ENCODE results near the gene RASGEF1C. TPM values are rescaled to one million over a fixed set of nuclear protein-coding genes. Genes with fewer than 3 reads are reported as not detected.

The RASGEF1C gene
- polyA plus RNA-seq, 3 donors = not detected

DNA sequence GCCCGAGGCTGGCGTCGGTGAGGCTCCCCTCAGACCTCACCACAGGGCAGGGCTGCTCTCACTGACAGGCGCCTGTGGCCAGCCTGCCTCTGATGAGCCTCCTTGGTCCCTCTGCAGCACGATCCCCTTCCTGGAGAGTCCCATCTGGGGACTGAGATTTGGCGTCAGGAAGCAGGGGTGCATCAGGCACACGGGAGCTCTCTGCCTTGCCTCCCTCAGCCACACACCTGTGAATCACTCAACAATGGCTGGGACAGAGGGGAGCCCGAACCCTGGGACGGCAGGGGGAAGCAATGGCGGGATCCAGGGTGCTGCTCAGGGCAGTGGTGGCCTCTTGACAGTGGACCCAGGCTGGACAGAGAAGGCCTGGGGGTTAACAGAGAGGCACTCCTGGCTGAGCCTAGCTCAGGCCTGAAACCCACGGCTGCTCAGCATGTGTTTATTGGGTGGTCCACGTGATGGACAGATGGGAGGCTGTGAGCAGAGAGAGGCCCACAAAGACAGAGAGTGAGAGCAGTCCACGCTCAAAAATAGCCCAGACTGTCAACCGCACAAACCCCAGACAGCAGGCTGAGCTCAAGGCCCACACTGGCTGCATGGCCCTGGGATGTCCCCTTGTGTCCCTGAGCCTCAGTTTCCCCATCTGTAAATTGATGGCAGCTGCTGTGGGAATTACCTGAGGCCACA, 11.9 kb downstream of the RASGEF1C start:
- H4K20me1 ChIP-seq (ENCODE audit: insufficient read depth, low read length) = no peaks in the 10 kb centered on the region
- Mint-ChIP-seq H3K27ac (peak overlapping the region in 1 of 7 donors; percentile 65), H3K4me1 (no peaks in the 10 kb centered on the region), H3K9me3 (peaks cover 0 to 6% (median 4%) of the 10 kb centered on the region in 7 donors), H3K27me3 (ENCODE audit: low read depth in 3 of 3) (peaks cover 1 to 7% (median 2%) of the 10 kb centered on the region in 3 donors), H3K36me3 (no peaks in the 10 kb centered on the region), H3K4me3 (no peak overlapping the region)
- H3K36me3 ChIP-seq (replicated peaks in 1 of 2; ENCODE audit: control insufficient read depth in 1 of 2, insufficient read depth in 2 of 2, low read length in 2 of 2) = no peaks in the 10 kb centered on the region
- intact Hi-C loops (cut with micrococcal nuclease) = no loop called here
- no peaks in the 10 kb centered on the region for H3K4me1 ChIP-seq (ENCODE audit: control insufficient read depth in 1 of 2, insufficient read depth in 2 of 2, low read length in 2 of 2)
- 88% methylated on average over 13 of the region's 14 CpGs for WGBS (ENCODE audit: insufficient coverage)
- H3K4me3 ChIP-seq (replicated peaks in 1 of 3; ENCODE audit: low read depth in 2 of 3, low read length in 3 of 3) = no peak overlapping the region
- H3K27me3 ChIP-seq (ENCODE audit: control insufficient read depth in 2 of 2, insufficient read depth in 2 of 2, low read length in 2 of 2) = no peaks in the 10 kb centered on the region
- no peaks in the 10 kb centered on the region for H3K79me2 ChIP-seq (ENCODE audit: insufficient read depth, low read length)
- H3K4me2 ChIP-seq (replicated peaks; ENCODE audit: extremely low read depth, low read length, poor library complexity, severe bottlenecking) = no peak overlapping the region
- no peak for DNase-seq
- H3K9ac ChIP-seq (ENCODE audit: insufficient read depth, low read length, poor library complexity, severe bottlenecking) = no peak overlapping the region
- no peak overlapping the region for H3K27ac ChIP-seq (ENCODE audit: low read depth in 1 of 2, low read length in 2 of 2)
- TF ChIP-seq CTCF (IDR thresholded peaks at IDR 0.05) = no peak
- H3K9me3 ChIP-seq (replicated peaks in 1 of 2; ENCODE audit: control insufficient read depth in 1 of 2, insufficient read depth in 1 of 2, low read length in 2 of 2) = no peaks in the 10 kb centered on the region
- H2AFZ ChIP-seq (ENCODE audit: insufficient read depth, low read depth, low read length, poor library complexity, severe bottlenecking) = no peak overlapping the region

DNA sequence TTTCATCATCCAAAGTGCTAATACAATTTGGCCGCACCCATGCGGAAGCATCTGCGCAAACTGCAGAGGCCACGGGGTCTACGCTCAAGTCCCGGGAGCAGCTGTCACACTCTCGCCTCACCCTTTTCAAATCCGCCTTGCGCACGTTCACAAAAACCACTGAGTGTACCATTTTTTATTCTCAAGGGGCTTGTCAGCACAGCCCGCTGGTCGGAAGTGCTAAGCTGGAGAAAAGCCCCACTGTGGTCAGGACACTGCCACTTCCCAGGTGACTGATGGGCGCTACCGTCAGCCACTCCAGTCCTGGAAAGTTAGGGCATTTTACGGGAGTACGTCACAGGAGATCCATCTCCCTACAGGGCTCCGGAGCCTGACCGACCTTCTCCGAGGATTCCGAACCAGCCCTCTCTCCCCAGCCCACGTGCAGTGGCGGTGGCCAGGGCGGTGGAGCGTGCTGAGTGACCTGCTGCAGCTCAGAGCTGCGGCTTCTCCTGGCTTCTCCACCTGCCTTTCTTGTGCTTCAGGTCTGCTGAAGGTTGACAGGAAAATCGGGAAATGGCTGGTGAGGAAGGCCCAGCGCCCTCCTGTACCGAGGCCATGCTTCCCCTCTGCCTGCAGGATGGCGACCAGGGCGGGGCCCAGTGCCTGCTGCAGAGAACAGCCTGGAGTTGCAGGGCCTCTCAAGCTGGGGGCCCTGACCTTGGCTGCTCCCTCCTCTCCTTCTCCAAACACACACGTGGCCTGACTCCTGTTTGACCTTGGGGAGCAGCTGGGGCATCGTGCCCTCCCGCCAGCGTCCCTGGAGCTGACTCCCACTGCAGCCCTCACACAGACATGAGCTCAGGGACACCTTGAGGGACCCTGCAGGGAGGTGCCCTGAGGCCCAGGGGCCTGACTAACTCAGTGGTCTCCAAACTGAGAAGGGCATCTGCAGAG, 14.3 kb downstream of the RASGEF1C start:
- no peaks in the 10 kb centered on the region for H3K36me3 ChIP-seq (replicated peaks in 1 of 2; ENCODE audit: control insufficient read depth in 1 of 2, insufficient read depth in 2 of 2, low read length in 2 of 2)
- H3K27me3 ChIP-seq (ENCODE audit: control insufficient read depth in 2 of 2, insufficient read depth in 2 of 2, low read length in 2 of 2) = no peaks in the 10 kb centered on the region
- no peaks in the 10 kb centered on the region for H3K9me3 ChIP-seq (replicated peaks in 1 of 2; ENCODE audit: control insufficient read depth in 1 of 2, insufficient read depth in 1 of 2, low read length in 2 of 2)
- no peaks in the 10 kb centered on the region for H3K4me1 Mint-ChIP-seq
- H3K4me3 Mint-ChIP-seq = no peak overlapping the region
- H3K9ac ChIP-seq (ENCODE audit: insufficient read depth, low read length, poor library complexity, severe bottlenecking) = no peak overlapping the region
- no peak for DNase-seq
- no peak overlapping the region for H3K4me3 ChIP-seq (replicated peaks in 1 of 3; ENCODE audit: low read depth in 2 of 3, low read length in 3 of 3)
- no peak overlapping the region for H2AFZ ChIP-seq (ENCODE audit: insufficient read depth, low read depth, low read length, poor library complexity, severe bottlenecking)
- no peaks in the 10 kb centered on the region for H3K36me3 Mint-ChIP-seq
- H3K27ac Mint-ChIP-seq = no peak overlapping the region
- no peaks in the 10 kb centered on the region for H4K20me1 ChIP-seq (ENCODE audit: insufficient read depth, low read length)
- TF ChIP-seq CTCF (IDR thresholded peaks at IDR 0.05) = no peak
- no peaks in the 10 kb centered on the region for H3K4me1 ChIP-seq (ENCODE audit: control insufficient read depth in 1 of 2, insufficient read depth in 2 of 2, low read length in 2 of 2)
- WGBS (ENCODE audit: insufficient coverage) = 95% methylated on average over 33 of the region's 34 CpGs
- intact Hi-C loops (cut with micrococcal nuclease) = no loop called here
- H3K79me2 ChIP-seq (ENCODE audit: insufficient read depth, low read length) = no peaks in the 10 kb centered on the region
- peaks cover 0 to 6% (median 2%) of the 10 kb centered on the region in 3 donors for H3K27me3 Mint-ChIP-seq (ENCODE audit: low read depth in 3 of 3)
- no peak overlapping the region for H3K27ac ChIP-seq (ENCODE audit: low read depth in 1 of 2, low read length in 2 of 2)
- no peak overlapping the region for H3K4me2 ChIP-seq (replicated peaks; ENCODE audit: extremely low read depth, low read length, poor library complexity, severe bottlenecking)
- peaks cover 0 to 11% (median 7%) of the 10 kb centered on the region in 7 donors for H3K9me3 Mint-ChIP-seq
